SK-N-DZ (cell line): ENCODE results near the gene NNAT. TPM values are rescaled to one million over a fixed set of nuclear protein-coding genes. Genes with fewer than 3 reads are reported as not detected.
"Not testable (repeated sequence)": the region's sequence is repeated elsewhere in the genome, so short reads cannot be mapped to it uniquely, and the experiment has no call there.

Source experiments
- DNase-seq: peaks from one replicate; pipeline ENCODE4 v3.0.0-alpha.2; 2015; ENCODE audit warnings: low spot score
- polyA plus RNA-seq, 2 experiments: library from polyadenylated mRNA; depleted of rRNA; stranded (reverse); fragments of >200 nt; gene quantifications; 2 replicates each; pipeline ENCODE4 v1.2.3, GENCODE V29; 2014

The NNAT gene
- 28.3 and 39.0 TPM in 2 replicates for polyA plus RNA-seq (2014; cell fraction: cytosol; rRNA removed)
- 13.3 and 16.0 TPM in 2 replicates for polyA plus RNA-seq (2014; cell fraction: nucleus; rRNA removed)

GRCh38 chr20:37521061-37521771 lies at the start of gene NNAT:
NNAT (plus strand) TSS chr20:37521250; CDS start chr20:37521332, 82 bp downstream.
- DNase-seq, result no peak

GRCh38 chr20:37471741-37472235 lies 49.3 kb upstream of the NNAT start:
- no peak for DNase-seq

- not testable (repeated sequence) for DNase-seq
These were observed 48.6 kb upstream of the NNAT start for GRCh38 chr20:37472435-37472834.

DNA sequence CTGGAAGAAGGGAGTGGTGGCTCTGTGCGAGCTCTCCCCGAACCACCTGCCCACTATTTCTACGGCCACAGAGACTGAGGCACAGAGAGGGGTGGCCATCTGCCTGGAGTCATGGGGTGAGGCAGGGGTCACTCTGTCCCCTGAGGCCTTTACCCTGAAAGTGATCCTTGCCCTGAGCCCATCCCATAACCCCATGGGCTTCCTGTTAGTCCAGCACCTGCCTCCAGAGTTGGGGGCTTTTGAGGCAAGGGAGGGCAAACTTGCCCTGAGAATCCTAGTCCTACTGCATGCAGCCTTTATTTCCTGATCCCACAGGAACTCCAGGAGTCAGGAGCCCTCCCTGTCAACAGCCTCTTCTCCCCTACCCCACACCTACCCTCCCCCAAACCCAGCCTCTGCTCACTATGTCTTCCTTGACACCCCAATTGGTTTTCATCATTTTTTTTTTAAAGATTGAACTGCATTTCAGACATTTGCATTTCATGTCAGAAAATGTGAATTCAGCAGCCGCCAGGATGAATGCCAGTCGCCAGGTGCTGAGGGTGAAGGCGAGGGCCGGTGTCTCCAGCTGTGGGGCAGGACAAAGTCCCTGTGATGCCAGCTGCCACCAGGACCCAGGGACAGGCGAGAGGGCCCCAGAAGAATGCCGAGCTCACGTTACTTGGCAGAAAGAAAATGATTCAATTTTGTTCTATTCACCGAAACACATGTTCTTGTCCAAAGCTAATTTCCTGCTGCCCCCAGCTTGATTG lies 47.6 kb upstream of the NNAT start:
- no peak for DNase-seq

DNA sequence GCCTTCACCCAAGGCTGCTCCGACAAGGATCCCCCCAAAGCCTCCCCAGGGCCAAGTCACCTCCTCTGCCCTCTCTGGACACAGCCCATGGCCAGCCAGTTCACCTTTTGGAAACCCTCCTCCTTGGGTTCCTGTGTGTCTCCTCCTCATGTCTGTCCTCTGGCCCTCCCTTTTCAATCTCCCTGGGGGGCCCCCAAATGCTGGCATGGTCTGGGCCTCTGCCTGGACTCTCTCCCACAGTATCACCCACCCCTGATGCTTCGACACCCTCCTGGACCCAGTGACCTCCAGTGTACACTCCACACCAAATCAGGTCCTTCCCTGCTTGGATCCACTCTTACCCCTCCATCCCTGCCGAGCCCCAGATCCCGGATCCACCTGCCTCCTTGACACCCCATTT lies 46.7 kb upstream of the NNAT start:
- DNase-seq, result no peak

DNA sequence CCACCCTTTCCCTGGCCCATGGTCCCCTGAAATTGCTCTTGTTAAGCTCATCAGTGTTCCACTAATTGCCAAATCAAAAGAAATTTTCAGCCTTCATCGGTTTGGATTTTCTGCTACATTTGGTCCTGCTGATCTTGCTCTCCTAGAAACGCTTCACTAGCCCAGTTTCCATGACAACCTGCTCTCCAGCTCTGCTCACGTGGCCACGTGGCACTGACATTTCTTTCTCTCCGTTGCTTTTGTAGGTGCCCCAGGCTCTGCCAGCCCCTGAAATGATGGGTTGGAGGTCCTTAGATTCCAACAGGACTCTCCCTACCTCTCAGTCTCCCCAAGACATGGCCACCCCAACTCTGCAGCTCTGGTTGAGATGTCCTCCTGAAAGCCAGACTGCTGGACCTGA lies 45.8 kb upstream of the NNAT start:
- DNase-seq, result peak; percentile 72

DNA sequence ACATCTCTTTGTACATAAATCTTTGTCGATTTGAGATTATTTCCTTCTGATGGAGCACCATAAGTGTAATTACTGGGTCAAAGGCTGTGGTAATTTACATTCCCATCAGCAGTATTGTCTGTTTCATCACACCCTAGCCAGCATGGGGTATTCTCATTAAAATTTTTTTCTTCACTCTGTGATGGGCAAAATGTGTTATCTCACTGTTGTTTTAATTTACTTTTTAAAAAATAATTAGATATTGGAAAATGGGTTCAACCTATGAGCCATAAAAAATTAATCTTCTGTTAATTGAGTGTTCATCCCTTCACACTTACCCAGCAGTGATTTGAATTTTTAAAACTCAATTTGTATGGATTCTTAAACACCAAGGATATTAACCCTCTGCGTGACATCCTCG lies 44.0 kb upstream of the NNAT start:
- DNase-seq, result no peak

- no peak for DNase-seq
These were observed 41.8 kb upstream of the NNAT start for GRCh38 chr20:37479266-37479665.

DNA sequence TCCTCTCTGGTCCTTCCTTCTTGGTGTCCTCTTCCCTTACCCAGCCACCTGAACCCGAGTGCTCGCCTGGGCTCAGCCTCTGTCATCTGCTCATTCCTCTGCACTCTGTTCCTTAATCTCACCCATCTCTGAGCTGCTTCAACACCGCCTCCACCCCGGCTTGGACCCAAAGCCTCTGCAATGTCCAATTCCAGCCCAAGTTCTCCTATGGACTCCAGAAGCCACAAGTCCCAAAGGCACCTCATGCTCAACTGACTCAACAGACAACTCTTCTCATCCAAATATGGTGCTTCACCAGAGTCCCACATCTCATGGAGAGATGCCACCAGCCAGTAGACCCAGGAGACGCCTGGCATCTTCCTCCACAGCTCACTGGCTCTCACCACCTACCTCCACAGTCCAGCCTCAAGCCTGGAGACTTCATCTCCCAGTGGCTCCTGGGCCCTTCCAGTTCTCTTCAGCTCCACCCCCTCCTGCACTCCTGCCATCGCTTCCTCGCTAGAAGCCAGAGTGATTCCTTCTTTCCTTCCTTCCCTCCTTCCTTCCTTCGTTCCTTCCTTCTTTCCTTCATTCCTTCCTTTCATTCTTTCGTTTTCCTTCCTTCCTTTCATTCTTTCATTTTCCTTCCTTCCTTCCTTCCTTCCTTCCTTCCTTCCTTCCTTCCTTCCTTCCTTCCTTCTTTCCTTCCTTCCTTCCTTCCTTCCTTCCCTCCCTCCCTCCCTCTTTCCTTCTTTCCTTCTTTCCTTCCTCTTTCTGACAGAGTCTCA lies 40.9 kb upstream of the NNAT start:
- no peak for DNase-seq

GRCh38 chr20:37480919-37481318 lies 40.1 kb upstream of the NNAT start:
- no peak for DNase-seq

DNA sequence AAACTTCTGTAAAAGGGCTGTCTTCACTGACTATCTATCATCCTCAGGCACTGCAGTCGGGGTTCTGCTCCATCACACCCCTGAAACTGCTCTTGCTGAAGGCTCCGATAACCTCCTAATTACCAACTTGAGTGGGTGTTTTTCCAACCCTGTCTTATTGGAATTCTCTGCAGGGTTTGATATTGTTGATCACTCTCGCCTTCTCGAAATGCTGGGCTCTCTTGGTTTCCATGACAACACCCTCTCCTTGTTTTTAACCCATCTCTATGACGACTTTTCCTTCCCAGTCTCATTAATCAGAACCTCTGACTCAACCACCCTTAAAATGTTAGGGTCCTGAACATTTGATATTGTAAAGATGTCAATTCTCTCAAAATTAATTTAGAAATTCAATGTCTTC lies 39.4 kb upstream of the NNAT start:
- DNase-seq, result no peak

DNA sequence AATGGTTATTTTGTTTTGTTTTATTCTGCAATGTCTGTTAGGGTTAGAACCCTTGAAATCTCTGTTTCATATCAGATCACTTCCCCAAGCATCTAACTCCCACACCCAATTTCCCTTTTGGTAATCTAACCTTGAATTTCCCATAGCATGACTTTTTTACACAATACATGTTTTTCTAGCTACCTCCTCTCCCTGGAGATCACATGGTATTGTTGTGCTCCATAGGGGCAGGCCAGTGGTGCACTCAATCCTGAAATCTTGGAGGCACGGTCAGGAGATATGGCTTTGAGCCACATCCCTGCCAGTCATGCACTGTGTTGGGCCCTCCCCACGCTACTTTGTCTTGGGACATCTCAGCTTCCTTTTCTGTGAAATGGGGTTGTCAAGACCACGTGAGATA lies 36.7 kb upstream of the NNAT start:
- no peak for DNase-seq

DNA sequence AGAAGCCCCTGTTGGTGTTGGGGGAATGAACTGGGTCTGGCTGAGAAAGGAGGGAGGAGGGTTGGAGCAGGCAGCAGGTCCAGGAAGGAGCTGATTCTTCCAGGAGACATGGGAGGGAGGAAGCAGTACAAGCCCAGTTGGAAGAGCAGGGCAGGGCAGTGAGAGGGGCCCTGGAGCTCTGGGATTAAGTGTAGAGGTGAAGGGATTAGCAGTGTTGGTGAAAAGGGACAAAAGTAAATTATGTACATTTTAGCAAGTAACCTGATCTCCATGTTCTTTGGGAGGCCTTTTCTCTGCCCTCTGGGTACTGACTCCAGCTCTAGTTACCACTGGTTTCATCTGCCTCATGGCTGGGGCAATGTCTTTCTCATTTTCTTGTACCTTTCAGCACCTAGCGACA lies 34.8 kb upstream of the NNAT start:
- not testable (repeated sequence) for DNase-seq

DNA sequence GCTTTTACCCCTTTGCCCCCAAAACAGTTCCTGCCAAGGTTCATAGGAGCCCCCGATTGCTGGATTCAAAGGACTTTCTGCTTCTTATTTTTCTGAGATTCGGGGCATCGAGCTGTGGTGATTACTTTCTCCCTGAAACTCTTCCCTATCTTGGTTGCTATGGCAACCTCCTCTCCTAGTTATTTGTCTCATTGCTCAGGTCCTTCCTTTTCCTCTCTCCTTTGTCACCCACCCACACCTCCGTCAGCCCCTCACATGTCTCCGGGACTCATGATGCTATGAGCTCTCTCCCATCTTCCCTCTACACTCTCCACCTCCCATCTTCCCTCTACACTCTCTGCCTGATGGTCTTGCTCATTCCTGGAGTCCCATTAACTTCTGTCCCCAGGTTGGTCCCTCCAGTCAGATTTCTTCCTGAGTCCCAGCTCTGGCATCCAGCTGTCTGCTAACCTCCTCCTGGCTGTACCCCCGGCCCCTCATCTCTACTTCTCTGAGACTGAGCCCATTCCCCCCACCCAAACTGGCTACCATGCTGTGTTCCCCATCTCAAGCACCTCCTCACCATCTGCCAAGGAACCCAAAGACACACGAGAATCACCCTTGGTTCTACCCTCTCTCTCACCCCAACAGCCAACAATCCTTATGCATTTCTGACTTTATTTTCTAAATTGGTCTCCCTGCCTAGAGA lies 30.2 kb upstream of the NNAT start:
- DNase-seq, result no peak

DNA sequence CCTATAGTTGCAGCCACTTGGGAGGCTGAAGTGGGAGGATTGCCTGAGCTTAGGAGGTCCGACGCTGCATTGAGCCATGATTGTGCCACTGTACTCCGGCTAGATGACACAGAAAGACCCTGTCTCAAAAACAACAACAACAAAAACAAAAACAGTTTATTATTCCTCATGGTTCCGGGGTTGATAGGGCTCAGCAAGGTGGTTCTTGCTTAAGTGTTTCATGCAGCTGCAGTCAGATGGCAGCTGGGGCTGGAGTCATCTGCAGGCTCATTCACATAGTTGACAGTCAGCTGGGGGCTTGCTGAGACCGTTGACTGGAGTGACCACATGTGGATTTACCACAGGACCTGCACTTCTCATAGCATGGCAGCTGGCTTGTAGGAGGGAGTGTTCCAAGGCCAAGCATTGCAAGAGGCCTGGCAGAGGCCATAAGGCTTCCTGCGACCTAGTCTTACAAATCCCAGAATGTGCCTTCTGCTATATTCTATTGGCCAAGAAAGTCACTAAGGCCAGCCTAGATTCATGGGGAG lies 28.9 kb upstream of the NNAT start:
- DNase-seq, result no peak

GRCh38 chr20:37492945-37493344 lies 28.1 kb upstream of the NNAT start:
- DNase-seq, result no peak

DNA sequence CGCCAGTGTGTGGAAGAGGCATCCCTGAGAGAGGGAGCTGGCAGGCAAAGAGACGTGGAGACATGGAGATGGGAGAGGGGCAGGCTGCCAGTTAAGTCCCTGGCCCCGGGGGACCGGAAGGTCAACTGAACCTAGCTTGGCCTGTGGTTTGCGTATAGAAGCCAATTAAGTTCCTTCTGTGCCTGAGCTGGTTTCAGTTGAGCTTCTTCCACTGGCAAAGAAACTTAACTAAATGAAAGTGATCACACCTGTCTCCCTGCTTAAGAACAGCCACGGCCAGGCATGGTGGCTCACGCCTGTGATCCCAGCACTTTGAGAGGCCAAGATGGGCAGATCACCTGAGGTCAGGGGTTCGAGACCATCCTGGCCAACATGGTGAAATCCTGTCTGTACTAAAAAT lies 26.7 kb upstream of the NNAT start:
- no peak for DNase-seq

GRCh38 chr20:37494796-37495195 lies 26.3 kb upstream of the NNAT start:
- DNase-seq, result no peak

DNA sequence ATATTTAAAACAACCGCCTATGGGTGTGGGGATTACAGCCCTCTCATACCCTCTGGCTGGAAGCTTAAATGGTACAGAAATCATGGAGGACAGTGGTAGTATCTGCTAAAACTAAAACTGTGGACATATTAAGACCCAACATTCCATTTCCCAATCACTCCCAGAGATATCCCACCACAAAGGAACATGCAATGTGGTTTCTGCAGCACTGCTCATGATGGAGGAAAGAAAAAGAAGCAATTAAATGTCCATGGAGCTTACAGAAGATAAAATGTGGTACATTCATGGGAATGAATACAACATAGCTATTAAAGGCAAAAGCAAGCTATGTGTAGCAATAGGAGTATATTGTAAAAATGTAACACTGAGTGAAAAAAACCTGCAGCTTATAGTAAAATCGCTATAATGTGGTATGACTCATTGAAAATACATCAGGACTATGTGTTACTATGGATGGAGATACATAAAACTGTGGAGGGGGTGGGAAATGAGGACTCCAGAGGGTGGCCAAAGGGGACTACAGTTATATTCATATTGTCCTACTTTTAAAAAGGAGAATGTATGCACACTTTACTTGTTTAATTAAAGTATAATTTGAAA lies 22.9 kb upstream of the NNAT start:
- DNase-seq, result no peak

DNA sequence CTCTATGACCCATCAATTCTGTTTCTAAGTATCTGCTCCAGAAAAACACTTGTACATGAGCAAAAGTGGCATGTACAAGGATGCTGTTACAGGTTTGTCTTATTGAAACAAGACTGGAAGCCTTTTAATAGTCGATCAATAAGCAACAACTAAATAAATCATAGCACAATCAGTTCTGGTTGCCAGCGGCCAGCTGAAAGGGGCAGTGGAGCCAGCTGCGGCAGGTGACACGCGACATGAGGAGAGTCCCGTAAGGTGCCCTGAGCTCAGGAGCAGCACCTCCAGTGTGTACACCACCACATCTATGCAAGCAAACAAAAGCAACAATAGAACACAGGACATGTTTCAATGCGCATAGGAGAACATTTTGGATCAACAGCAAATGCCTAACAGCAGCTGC lies 20.7 kb upstream of the NNAT start:
- no peak for DNase-seq

GRCh38 chr20:37501940-37502339 lies 19.1 kb upstream of the NNAT start:
- peak; percentile 86 for DNase-seq
